Stomach (tissue), 9 donors: ENCODE measurements around the gene THSD7B. TPM values are rescaled to one million over a fixed set of nuclear protein-coding genes. Genes with fewer than 3 reads are reported as not detected.

Experiments
- DNase-seq, 2 donors: peaks; one replicate each; pipeline versions ENCODE4 v3.0.0 to v3.0.0-alpha.2; 2013 to 2019
- H3K27ac ChIP-seq, 5 donors: fragments of 200-600 bp in 4 of 5; sonication (generic) in 4 of 5; one replicate each; pipeline ENCODE4 v1.5.1; 2013 to 2019; ENCODE audit warnings: mild to moderate bottlenecking in 1 of 5, moderate library complexity in 1 of 5
- H3K27me3 ChIP-seq, 3 donors: fragments of 200-600 bp; sonication (generic); one replicate each; pipeline ENCODE4 v1.5.1; 2017 to 2019; ENCODE audit warnings: mixed run types in 1 of 3
- H3K36me3 ChIP-seq, 4 donors: fragments of 200-600 bp; sonication (generic); 1 replicate in 3 of 4; 2 replicates in 1 of 4; pipeline ENCODE4 v1.5.1; 2016 to 2019
- H3K4me1 ChIP-seq, 4 donors: fragments of 200-600 bp; sonication (generic); one replicate each; pipeline ENCODE4 v1.5.1; 2016 to 2019
- H3K4me3 ChIP-seq, 4 donors: fragments of 200-600 bp; sonication (generic) in 3 of 4; one replicate each; pipeline ENCODE4 v1.5.1; 2016 to 2019; ENCODE audit warnings: mild to moderate bottlenecking in 1 of 4
- H3K9me3 ChIP-seq, 4 donors: fragments of 200-600 bp; sonication (generic); one replicate each; pipeline ENCODE4 v1.5.1; 2016 to 2019
- EP300 ChIP-seq: sonication (generic); formaldehyde crosslinking; IDR thresholded peaks from one replicate; pipeline ENCODE4 v1.6.1; 2017; ENCODE audit warnings: antibody characterized with exemption
- POLR2A ChIP-seq, 4 donors: fragments of 450-650 bp; IDR thresholded peaks; one replicate each; pipeline ENCODE4 v1.6.1; 2016; ENCODE audit warnings: antibody characterized with exemption in 4 of 4, control low read depth in 2 of 4, mild to moderate bottlenecking in 1 of 4, moderate library complexity in 1 of 4
- POLR2AphosphoS5 ChIP-seq, 3 donors: sonication (generic); formaldehyde crosslinking; IDR thresholded peaks; one replicate each; pipeline ENCODE4 v1.6.1; 2016; ENCODE audit warnings: antibody characterized with exemption in 3 of 3
- WGBS, 5 donors: extraction: QIAGEN DNeasy Blood & Tissue Kit in 3 of 5; methylation state at CpG; one replicate each; pipeline versions ENCODE4 v1.1.5 to v1.1.7; 2013 to 2018; 5-methylcytosine and 5-hydroxymethylcytosine counted together
- intact Hi-C: fragments of 100-400 bp; cut with DNase I; formaldehyde crosslinking; loops from one replicate; pipeline ENCODE4 v1.15.1; 2023; ENCODE audit warnings: low total_unique reads
- polyA plus RNA-seq, 3 donors: library from polyadenylated mRNA; stranded (reverse); fragments of 200-250 nt; gene quantifications; one replicate each; pipeline ENCODE4 v1.2.3, GENCODE V29; 2013
- total RNA-seq, 5 donors: library from RNA; depleted of rRNA; stranded (reverse); fragments of >200 nt; gene quantifications; one replicate each; pipeline versions ENCODE4 v1.1.0 to v1.2.3, GENCODE V29; 2014 to 2016
- TF ChIP-seq, protein P1 (sequence below), 7 experiments: fragments of 450-650 bp in 4 of 7; fragments of 200-600 bp in 3 of 7; sonication (generic) in 3 of 7; IDR thresholded peaks; one replicate each; pipeline ENCODE4 v1.5.1; 2016 to 2019; ENCODE audit warnings: antibody characterized with exemption in 7 of 7, control low read depth in 2 of 7, mild to moderate bottlenecking in 1 of 7
- donor health status: healthy with polysubstance abuse.
- donor health status: Bipolar disorder and iron deficiency.
- donor health status: healthy.

Gene THSD7B
- total and polyA plus RNA-seq, 8 donors: 0.05 to 4.4 TPM; not detected in 6

DNA sequence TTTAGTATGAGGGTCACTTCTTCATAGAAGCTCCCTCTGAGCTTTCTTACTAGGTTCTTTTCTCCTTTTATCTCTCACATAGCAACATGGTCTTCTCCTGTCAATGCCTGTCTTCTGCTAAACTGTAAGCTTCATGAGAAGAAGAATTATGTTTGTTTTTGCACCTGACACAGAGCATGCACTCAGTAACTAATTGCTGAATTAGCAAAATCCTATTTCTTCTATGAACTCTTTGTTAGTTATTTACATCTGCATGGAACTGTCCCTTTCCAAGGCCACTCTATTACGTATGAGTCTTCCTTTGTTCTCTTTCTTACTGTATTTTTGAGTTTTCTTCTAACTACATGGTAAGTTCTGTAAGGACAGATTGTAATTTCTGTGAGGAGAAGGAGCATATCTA lies 63.4 kb downstream of the THSD7B start:
- no peaks in the 10 kb centered on the region for H3K4me1 ChIP-seq
- H3K9me3 ChIP-seq: no peaks in the 10 kb centered on the region
- TF ChIP-seq, protein P1, sequence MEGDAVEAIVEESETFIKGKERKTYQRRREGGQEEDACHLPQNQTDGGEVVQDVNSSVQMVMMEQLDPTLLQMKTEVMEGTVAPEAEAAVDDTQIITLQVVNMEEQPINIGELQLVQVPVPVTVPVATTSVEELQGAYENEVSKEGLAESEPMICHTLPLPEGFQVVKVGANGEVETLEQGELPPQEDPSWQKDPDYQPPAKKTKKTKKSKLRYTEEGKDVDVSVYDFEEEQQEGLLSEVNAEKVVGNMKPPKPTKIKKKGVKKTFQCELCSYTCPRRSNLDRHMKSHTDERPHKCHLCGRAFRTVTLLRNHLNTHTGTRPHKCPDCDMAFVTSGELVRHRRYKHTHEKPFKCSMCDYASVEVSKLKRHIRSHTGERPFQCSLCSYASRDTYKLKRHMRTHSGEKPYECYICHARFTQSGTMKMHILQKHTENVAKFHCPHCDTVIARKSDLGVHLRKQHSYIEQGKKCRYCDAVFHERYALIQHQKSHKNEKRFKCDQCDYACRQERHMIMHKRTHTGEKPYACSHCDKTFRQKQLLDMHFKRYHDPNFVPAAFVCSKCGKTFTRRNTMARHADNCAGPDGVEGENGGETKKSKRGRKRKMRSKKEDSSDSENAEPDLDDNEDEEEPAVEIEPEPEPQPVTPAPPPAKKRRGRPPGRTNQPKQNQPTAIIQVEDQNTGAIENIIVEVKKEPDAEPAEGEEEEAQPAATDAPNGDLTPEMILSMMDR (IDR thresholded peaks at IDR 0.05): no peak
- TF ChIP-seq POLR2AphosphoS5 (IDR thresholded peaks at IDR 0.05) (no peak), EP300 (no peak), POLR2A (IDR thresholded peaks at IDR 0.05) (no peak)
- no peaks in the 10 kb centered on the region for H3K36me3 ChIP-seq
- H3K27me3 ChIP-seq: no peaks in the 10 kb centered on the region
- no peak overlapping the region for H3K27ac ChIP-seq
- H3K4me3 ChIP-seq: no peak overlapping the region
- intact Hi-C loops: no loop called here
- no peak for DNase-seq
- 23 to 70% (median 54%) methylated on average over 1 of the region's 1 CpG for WGBS, 5 donors

DNA sequence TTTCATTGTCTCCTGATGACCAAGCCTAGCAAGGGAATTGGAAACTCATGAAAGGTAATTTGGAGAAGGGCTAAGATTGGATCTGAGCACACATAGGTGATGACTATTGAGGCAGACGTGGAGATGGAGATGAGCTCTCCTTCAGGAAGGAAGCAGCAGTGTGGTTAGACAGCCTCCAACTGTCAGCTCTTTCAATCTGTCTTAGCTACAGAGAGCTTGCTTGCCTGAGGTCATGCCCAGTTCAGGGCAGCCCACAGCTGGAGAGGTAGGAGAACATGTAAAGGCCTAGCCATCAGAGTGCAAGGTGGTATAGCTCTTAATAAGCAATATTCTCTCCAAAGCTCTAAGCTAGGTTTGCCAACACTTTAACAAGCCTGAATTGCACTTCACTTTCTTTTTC lies 79.2 kb downstream of the THSD7B start:
- Histone ChIP-seq H3K4me1 (no peaks in the 10 kb centered on the region), H3K36me3 (no peaks in the 10 kb centered on the region), H3K9me3 (no peaks in the 10 kb centered on the region), H3K27ac (no peak overlapping the region), H3K4me3 (no peak overlapping the region), H3K27me3 (no peaks in the 10 kb centered on the region)
- no peak for DNase-seq
- TF ChIP-seq POLR2A (IDR thresholded peaks at IDR 0.05): no peak
- TF ChIP-seq POLR2AphosphoS5 (IDR thresholded peaks at IDR 0.05): no peak
- TF ChIP-seq, protein P1 (IDR thresholded peaks at IDR 0.05): no peak
- no peak for TF ChIP-seq EP300
- WGBS, 5 donors: 56 to 67% (median 67%) methylated on average over 1 of the region's 1 CpG
- intact Hi-C loops: no loop called here

DNA sequence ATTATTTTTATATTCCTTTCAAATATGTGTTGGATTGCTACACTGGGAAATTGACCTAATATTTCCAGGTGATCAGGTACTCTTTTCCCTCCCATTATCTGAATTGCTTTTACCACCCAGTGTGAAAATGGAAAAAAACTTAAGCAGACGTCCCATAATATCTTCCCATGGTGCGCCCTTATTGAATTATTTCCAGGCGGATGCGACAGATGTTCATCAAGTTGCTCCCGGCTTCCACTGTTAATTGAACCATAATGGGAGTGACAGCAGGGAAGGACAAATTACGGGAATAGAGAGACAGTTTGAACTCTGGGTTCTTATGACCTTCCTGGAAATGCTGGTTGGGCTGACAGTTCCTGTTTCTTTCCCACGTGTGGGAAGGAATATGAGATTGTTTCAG lies 93.3 kb downstream of the THSD7B start:
- DNase-seq: no peak
- Histone ChIP-seq H3K9me3 (no peaks in the 10 kb centered on the region), H3K27ac (no peak overlapping the region), H3K27me3 (no peaks in the 10 kb centered on the region), H3K4me3 (no peak overlapping the region), H3K4me1 (no peaks in the 10 kb centered on the region), H3K36me3 (no peaks in the 10 kb centered on the region)
- intact Hi-C loops: no loop called here
- WGBS, 5 donors: 46 to 64% (median 57%) methylated on average over 7 of the region's 7 CpGs
- no peak for TF ChIP-seq POLR2A (IDR thresholded peaks at IDR 0.05)
- TF ChIP-seq, protein P1 (IDR thresholded peaks at IDR 0.05): no peak
- TF ChIP-seq EP300: no peak
- TF ChIP-seq POLR2AphosphoS5 (IDR thresholded peaks at IDR 0.05): no peak

DNA sequence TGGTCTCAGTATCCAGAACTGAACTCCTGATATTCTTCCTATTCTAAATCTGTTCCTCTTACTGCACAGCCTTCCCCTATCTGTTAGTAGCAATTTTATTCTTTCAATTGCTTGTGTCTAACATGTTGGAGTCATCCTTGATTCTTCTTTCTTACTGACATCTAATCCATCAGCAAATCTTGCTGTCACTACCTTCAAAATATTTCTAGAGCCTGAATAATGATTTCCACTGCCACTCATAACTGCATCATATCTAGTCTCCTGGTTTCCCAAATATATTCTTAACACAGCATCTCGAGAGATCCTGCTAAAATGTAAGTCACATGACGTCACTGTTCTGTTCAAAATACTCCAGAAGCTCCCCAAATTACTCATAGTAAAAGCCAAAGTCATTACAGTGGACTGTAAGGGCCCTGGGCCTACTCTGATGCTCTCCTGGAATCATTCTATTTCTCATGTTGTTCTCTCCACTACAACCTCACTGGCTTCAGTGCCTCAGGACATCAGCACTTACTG lies 95.2 kb downstream of the THSD7B start:
- Histone ChIP-seq H3K27me3 (no peaks in the 10 kb centered on the region), H3K36me3 (no peaks in the 10 kb centered on the region), H3K9me3 (no peaks in the 10 kb centered on the region), H3K27ac (no peak overlapping the region), H3K4me1 (no peaks in the 10 kb centered on the region), H3K4me3 (no peak overlapping the region)
- TF ChIP-seq POLR2A (IDR thresholded peaks at IDR 0.05): no peak
- 56 to 65% (median 57%) methylated on average over 2 of the region's 2 CpGs for WGBS, 5 donors
- intact Hi-C loops: no loop called here
- no peak for DNase-seq

DNA sequence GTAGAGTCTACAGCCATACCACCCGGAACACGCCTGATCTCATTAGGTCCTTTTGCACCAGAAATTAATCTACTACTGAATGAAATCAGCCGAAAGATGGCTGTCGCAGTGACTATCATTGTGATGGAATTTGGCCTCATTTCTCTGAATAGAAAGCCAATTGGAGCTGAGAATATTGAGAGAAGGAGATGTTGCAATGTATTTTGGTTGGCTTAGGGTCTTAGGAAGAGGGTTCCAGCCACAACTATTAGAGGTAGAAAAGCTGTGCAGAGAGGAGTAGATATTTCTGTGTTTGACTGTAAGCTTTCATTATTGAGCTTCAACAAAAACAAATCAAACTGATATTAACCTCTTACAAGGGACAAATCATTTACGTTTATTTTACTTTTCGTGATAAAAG lies 98.1 kb downstream of the THSD7B start:
- Histone ChIP-seq H3K27ac (no peak overlapping the region), H3K36me3 (no peaks in the 10 kb centered on the region), H3K9me3 (no peaks in the 10 kb centered on the region), H3K4me3 (no peak overlapping the region), H3K27me3 (no peaks in the 10 kb centered on the region), H3K4me1 (no peaks in the 10 kb centered on the region)
- WGBS, 5 donors: 69 to 86% (median 82%) methylated on average over 6 of the region's 6 CpGs
- DNase-seq: no peak
- TF ChIP-seq, protein P1 (IDR thresholded peaks at IDR 0.05): no peak
- TF ChIP-seq EP300 (no peak), POLR2A (IDR thresholded peaks at IDR 0.05) (no peak), POLR2AphosphoS5 (IDR thresholded peaks at IDR 0.05) (no peak)
- intact Hi-C loops: no loop called here
